SK-N-SH treated with all-trans-retinoic acid at 6 μM for 48 hours (cell line): ENCODE data around the gene LIMCH1.

Experiments used
- ATAC-seq: fragments of 200-7000 bp; cut with Tn5 transposase; 3 replicates; pipeline ENCODE4 v1.9.1; 2020; ENCODE audit warnings: mild to moderate bottlenecking, moderate library complexity
- ARNTL ChIP-seq: fragments of 450-650 bp; formaldehyde crosslinking; IDR thresholded peaks from 2 replicates; pipeline ENCODE4 v1.5.0; 2020; ENCODE audit warnings: low read depth, mild to moderate bottlenecking, moderate library complexity, borderline replicate concordance
- BACH2 ChIP-seq: fragments of 250-450 bp; sonication (Bioruptor Pico); IDR thresholded peaks from 2 replicates; pipeline ENCODE4 v1.9.0; 2021; ENCODE audit warnings: mild to moderate bottlenecking, borderline replicate concordance
- CSDC2 ChIP-seq: fragments of 250-450 bp; sonication (Bioruptor Pico); IDR thresholded peaks from 2 replicates; pipeline ENCODE4 v1.5.0; 2020; ENCODE audit warnings: mild to moderate bottlenecking, moderate library complexity
- ESRRG ChIP-seq: fragments of 250-450 bp; sonication (Bioruptor Pico); IDR thresholded peaks from 2 replicates; pipeline ENCODE4 v1.6.1; 2021; ENCODE audit warnings: mild to moderate bottlenecking
- GLIS3 ChIP-seq: fragments of 250-450 bp; sonication (Bioruptor Pico); IDR thresholded peaks from 2 replicates; pipeline ENCODE4 v1.5.0; 2020; ENCODE audit warnings: mild to moderate bottlenecking, moderate library complexity
- ISL1 ChIP-seq: fragments of 250-450 bp; sonication (Bioruptor Pico); IDR thresholded peaks from 2 replicates; pipeline ENCODE4 v2.1.2; 2022; ENCODE audit warnings: mild to moderate bottlenecking, moderate library complexity
- OSR1 ChIP-seq: fragments of 250-450 bp; sonication (Bioruptor Pico); IDR thresholded peaks from 2 replicates; pipeline ENCODE4 v1.8.0; 2022; ENCODE audit warnings: moderate library complexity, mild to moderate bottlenecking, inconsistent platforms
- PPARA ChIP-seq: fragments of 250-450 bp; sonication (Bioruptor Pico); IDR thresholded peaks from 2 replicates; pipeline ENCODE4 v1.5.0; 2020; ENCODE audit warnings: mild to moderate bottlenecking, borderline replicate concordance
- RARB ChIP-seq: fragments of 250-450 bp; sonication (Bioruptor Pico); IDR thresholded peaks from 2 replicates; pipeline ENCODE4 v1.8.0; 2021; ENCODE audit warnings: mild to moderate bottlenecking, moderate library complexity
- TOX ChIP-seq: fragments of 250-450 bp; sonication (Bioruptor Pico); IDR thresholded peaks from 2 replicates; pipeline ENCODE4 v1.8.0; 2021; ENCODE audit warnings: mild to moderate bottlenecking, moderate library complexity, borderline replicate concordance
- ZC3H10 ChIP-seq: fragments of 250-450 bp; sonication (Bioruptor Pico); IDR thresholded peaks from 2 replicates; pipeline ENCODE4 v1.5.1; 2021; ENCODE audit warnings: mild to moderate bottlenecking, moderate library complexity
- ZFP3 ChIP-seq: fragments of 250-450 bp; sonication (Bioruptor Pico); IDR thresholded peaks from 2 replicates; pipeline ENCODE4 v1.5.0; 2020; ENCODE audit warnings: mild to moderate bottlenecking, moderate library complexity
- ZFP30 ChIP-seq: fragments of 450-650 bp; formaldehyde crosslinking; IDR thresholded peaks from 2 replicates; pipeline ENCODE4 v1.5.0; 2022; ENCODE audit warnings: mild to moderate bottlenecking, moderate library complexity
- ZNF565 ChIP-seq: fragments of 450-650 bp; formaldehyde crosslinking; conservative IDR thresholded peaks from 2 replicates; pipeline ENCODE4 v1.5.0; 2020; ENCODE audit warnings: low read depth, mild to moderate bottlenecking, moderate library complexity
- ZNF70 ChIP-seq: fragments of 450-650 bp; formaldehyde crosslinking; IDR thresholded peaks from 2 replicates; pipeline ENCODE4 v1.5.0; 2020; ENCODE audit warnings: mild to moderate bottlenecking, moderate library complexity
- ZNF8 ChIP-seq: fragments of 450-650 bp; formaldehyde crosslinking; IDR thresholded peaks from 2 replicates; pipeline ENCODE4 v1.5.0; 2020; ENCODE audit warnings: mild to moderate bottlenecking, moderate library complexity
- TF ChIP-seq, protein P1 (sequence below): fragments of 250-450 bp; sonication (Bioruptor Pico); IDR thresholded peaks from 2 replicates; pipeline ENCODE4 v1.8.0; 2021; ENCODE audit warnings: low read depth, mild to moderate bottlenecking, moderate library complexity, borderline replicate concordance
- TF ChIP-seq, protein P2 (sequence below): fragments of 250-450 bp; sonication (Bioruptor Pico); IDR thresholded peaks from 2 replicates; pipeline ENCODE4 v1.5.0; 2020; ENCODE audit warnings: mild to moderate bottlenecking, moderate library complexity
- TF ChIP-seq, protein P3 (sequence below): fragments of 250-450 bp; sonication (Bioruptor Pico); IDR thresholded peaks from 2 replicates; pipeline ENCODE4 v1.8.0; 2020; ENCODE audit warnings: mild to moderate bottlenecking, moderate library complexity, borderline replicate concordance
- TF ChIP-seq, protein P4 (sequence below): fragments of 250-450 bp; sonication (Bioruptor Pico); IDR thresholded peaks from 2 replicates; pipeline ENCODE4 v1.5.1; 2021; ENCODE audit warnings: mild to moderate bottlenecking, moderate library complexity
- TF ChIP-seq, protein P5 (sequence below): fragments of 250-450 bp; sonication (Bioruptor Pico); IDR thresholded peaks from 2 replicates; pipeline ENCODE4 v1.5.1; 2020; ENCODE audit warnings: low read depth, mild to moderate bottlenecking, moderate library complexity

The LIMCH1 gene

DNA sequence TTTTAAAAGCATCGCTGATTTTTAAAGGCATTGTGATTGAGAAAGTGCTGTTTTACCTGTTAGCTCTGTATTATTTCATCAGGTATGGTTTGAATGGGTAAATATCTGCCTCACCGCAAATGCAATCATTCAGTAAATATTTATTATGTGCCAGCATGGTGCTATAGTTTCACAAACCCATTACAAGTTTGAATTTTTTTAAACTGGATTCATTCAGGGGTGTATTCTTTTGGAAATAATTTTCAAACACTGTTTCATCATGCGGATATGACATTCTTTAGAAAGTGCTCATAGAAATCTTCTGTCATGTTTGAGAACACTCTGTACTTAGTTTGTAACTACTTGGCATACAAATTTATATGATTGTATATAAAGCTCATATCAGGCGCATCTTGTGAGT, 37.2 kb downstream of the LIMCH1 start:
- no peak for ATAC-seq
- TF ChIP-seq, protein P1, sequence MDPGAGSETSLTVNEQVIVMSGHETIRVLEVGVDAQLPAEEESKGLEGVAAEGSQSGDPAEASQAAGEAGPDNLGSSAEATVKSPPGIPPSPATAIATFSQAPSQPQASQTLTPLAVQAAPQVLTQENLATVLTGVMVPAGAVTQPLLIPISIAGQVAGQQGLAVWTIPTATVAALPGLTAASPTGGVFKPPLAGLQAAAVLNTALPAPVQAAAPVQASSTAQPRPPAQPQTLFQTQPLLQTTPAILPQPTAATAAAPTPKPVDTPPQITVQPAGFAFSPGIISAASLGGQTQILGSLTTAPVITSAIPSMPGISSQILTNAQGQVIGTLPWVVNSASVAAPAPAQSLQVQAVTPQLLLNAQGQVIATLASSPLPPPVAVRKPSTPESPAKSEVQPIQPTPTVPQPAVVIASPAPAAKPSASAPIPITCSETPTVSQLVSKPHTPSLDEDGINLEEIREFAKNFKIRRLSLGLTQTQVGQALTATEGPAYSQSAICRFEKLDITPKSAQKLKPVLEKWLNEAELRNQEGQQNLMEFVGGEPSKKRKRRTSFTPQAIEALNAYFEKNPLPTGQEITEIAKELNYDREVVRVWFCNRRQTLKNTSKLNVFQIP (CRISPR knock-in tag), result no peak
- TF ChIP-seq ZC3H10, result no peak
- TF ChIP-seq, protein P2, sequence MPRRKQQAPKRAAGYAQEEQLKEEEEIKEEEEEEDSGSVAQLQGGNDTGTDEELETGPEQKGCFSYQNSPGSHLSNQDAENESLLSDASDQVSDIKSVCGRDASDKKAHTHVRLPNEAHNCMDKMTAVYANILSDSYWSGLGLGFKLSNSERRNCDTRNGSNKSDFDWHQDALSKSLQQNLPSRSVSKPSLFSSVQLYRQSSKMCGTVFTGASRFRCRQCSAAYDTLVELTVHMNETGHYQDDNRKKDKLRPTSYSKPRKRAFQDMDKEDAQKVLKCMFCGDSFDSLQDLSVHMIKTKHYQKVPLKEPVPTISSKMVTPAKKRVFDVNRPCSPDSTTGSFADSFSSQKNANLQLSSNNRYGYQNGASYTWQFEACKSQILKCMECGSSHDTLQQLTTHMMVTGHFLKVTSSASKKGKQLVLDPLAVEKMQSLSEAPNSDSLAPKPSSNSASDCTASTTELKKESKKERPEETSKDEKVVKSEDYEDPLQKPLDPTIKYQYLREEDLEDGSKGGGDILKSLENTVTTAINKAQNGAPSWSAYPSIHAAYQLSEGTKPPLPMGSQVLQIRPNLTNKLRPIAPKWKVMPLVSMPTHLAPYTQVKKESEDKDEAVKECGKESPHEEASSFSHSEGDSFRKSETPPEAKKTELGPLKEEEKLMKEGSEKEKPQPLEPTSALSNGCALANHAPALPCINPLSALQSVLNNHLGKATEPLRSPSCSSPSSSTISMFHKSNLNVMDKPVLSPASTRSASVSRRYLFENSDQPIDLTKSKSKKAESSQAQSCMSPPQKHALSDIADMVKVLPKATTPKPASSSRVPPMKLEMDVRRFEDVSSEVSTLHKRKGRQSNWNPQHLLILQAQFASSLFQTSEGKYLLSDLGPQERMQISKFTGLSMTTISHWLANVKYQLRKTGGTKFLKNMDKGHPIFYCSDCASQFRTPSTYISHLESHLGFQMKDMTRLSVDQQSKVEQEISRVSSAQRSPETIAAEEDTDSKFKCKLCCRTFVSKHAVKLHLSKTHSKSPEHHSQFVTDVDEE (CRISPR knock-in tag), result no peak
- TF ChIP-seq, protein P3, sequence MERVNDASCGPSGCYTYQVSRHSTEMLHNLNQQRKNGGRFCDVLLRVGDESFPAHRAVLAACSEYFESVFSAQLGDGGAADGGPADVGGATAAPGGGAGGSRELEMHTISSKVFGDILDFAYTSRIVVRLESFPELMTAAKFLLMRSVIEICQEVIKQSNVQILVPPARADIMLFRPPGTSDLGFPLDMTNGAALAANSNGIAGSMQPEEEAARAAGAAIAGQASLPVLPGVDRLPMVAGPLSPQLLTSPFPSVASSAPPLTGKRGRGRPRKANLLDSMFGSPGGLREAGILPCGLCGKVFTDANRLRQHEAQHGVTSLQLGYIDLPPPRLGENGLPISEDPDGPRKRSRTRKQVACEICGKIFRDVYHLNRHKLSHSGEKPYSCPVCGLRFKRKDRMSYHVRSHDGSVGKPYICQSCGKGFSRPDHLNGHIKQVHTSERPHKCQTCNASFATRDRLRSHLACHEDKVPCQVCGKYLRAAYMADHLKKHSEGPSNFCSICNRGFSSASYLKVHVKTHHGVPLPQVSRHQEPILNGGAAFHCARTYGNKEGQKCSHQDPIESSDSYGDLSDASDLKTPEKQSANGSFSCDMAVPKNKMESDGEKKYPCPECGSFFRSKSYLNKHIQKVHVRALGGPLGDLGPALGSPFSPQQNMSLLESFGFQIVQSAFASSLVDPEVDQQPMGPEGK, result no peak
- no peak for TF ChIP-seq CSDC2
- no peak for TF ChIP-seq OSR1 (CRISPR knock-in tag)
- TF ChIP-seq TOX (CRISPR knock-in tag), result no peak
- TF ChIP-seq ZNF70 (CRISPR knock-in tag), result no peak
- TF ChIP-seq PPARA (CRISPR knock-in tag), result no peak
- no peak for TF ChIP-seq RARB (CRISPR knock-in tag)
- TF ChIP-seq ARNTL (CRISPR knock-in tag), result no peak
- no peak for TF ChIP-seq ZFP3 (CRISPR knock-in tag)
- no peak for TF ChIP-seq ZNF8 (CRISPR knock-in tag)
- no peak for TF ChIP-seq ZNF565 (CRISPR knock-in tag)
- TF ChIP-seq, protein P4, sequence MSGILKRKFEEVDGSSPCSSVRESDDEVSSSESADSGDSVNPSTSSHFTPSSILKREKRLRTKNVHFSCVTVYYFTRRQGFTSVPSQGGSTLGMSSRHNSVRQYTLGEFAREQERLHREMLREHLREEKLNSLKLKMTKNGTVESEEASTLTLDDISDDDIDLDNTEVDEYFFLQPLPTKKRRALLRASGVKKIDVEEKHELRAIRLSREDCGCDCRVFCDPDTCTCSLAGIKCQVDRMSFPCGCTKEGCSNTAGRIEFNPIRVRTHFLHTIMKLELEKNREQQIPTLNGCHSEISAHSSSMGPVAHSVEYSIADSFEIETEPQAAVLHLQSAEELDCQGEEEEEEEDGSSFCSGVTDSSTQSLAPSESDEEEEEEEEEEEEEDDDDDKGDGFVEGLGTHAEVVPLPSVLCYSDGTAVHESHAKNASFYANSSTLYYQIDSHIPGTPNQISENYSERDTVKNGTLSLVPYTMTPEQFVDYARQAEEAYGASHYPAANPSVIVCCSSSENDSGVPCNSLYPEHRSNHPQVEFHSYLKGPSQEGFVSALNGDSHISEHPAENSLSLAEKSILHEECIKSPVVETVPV (CRISPR knock-in tag), result no peak
- no peak for TF ChIP-seq ZFP30 (CRISPR knock-in tag)
- no peak for TF ChIP-seq ISL1 (CRISPR knock-in tag)
- TF ChIP-seq, all 23 proteins: peak for 0

DNA sequence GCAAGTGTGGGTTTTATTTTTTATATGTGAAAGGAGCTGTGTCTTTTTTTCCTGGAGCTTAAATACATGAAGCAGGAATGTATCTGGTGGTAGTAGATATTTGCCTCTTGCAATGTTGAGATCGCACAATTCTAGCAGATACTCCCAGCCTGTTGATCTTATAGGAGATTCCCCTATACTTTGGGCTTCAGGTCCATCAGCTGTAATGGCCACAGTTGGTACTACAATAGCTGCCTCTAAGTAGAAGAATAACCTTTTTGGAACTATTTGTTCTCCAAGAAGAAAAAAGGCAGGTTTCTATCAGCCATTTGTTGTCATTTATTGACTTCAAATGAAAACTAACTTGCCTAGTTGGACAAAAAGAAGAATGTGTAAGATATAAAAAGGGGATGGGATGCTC, 37.7 kb downstream of the LIMCH1 start:
- ATAC-seq, result no peak
- TF ChIP-seq PPARA (CRISPR knock-in tag) (no peak), ESRRG (CRISPR knock-in tag) (no peak), BACH2 (CRISPR knock-in tag) (no peak), ZNF70 (CRISPR knock-in tag) (no peak), ZNF8 (CRISPR knock-in tag) (no peak), CSDC2 (no peak), ZFP30 (CRISPR knock-in tag) (no peak), GLIS3 (no peak), OSR1 (CRISPR knock-in tag) (no peak), RARB (CRISPR knock-in tag) (no peak), ZFP3 (CRISPR knock-in tag) (no peak)
- TF ChIP-seq, protein P4 (CRISPR knock-in tag), result no peak
- TF ChIP-seq, protein P5, sequence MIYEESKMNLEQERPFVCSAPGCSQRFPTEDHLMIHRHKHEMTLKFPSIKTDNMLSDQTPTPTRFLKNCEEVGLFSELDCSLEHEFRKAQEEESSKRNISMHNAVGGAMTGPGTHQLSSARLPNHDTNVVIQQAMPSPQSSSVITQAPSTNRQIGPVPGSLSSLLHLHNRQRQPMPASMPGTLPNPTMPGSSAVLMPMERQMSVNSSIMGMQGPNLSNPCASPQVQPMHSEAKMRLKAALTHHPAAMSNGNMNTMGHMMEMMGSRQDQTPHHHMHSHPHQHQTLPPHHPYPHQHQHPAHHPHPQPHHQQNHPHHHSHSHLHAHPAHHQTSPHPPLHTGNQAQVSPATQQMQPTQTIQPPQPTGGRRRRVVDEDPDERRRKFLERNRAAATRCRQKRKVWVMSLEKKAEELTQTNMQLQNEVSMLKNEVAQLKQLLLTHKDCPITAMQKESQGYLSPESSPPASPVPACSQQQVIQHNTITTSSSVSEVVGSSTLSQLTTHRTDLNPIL, result no peak
